Subcutaneous abdominal adipose tissue (tissue), 5 donors: ENCODE measurements around the gene PSG2.
"Not testable (repeated sequence)": the region's sequence is repeated elsewhere in the genome, so short reads cannot be mapped to it uniquely, and the experiment has no call there.

Experiments
- H3K27ac ChIP-seq: one replicate; pipeline ENCODE4 v1.7.0; 2013; ENCODE audit warnings: low read depth, mild to moderate bottlenecking, inconsistent platforms, low read length, moderate library complexity
- H3K27me3 ChIP-seq, 5 donors: one replicate each; pipeline ENCODE4 v1.7.0; 2013; ENCODE audit warnings: low read length in 5 of 5, inconsistent platforms in 1 of 5; ENCODE audit not compliant: control insufficient read depth in 5 of 5, insufficient read depth in 4 of 5
- H3K36me3 ChIP-seq, 5 donors: one replicate each; pipeline ENCODE4 v1.7.0; 2013; ENCODE audit warnings: low read length in 5 of 5; ENCODE audit not compliant: control insufficient read depth in 5 of 5, insufficient read depth in 5 of 5
- H3K4me1 ChIP-seq, 5 donors: one replicate each; pipeline ENCODE4 v1.7.0; 2013; ENCODE audit warnings: low read length in 5 of 5, mild to moderate bottlenecking in 3 of 5, moderate library complexity in 1 of 5; ENCODE audit not compliant: control insufficient read depth in 5 of 5, insufficient read depth in 5 of 5
- H3K4me3 ChIP-seq, 5 donors: one replicate each; pipeline ENCODE4 v1.7.0; 2013; ENCODE audit warnings: low read length in 5 of 5, low read depth in 1 of 5
- H3K9ac ChIP-seq, 5 donors: one replicate each; pipeline ENCODE4 v1.7.0; 2013; ENCODE audit warnings: low read length in 5 of 5, mild to moderate bottlenecking in 4 of 5, moderate library complexity in 3 of 5
- H3K9me3 ChIP-seq, 5 donors: one replicate each; pipeline ENCODE4 v1.7.0; 2013; ENCODE audit warnings: low read length in 5 of 5; ENCODE audit not compliant: control insufficient read depth in 5 of 5
- donor health status: healthy.
- donor health status: healthy.
- donor health status: healthy.
- donor health status: healthy.
- donor health status: healthy.

The PSG2 gene

GRCh38 chr19:43078311-43078710, 4.2 kb downstream of the PSG2 start:
- no peaks in the 10 kb centered on the region for H3K4me1 ChIP-seq
- no peak overlapping the region for H3K4me3 ChIP-seq
- H3K36me3 ChIP-seq, result no peaks in the 10 kb centered on the region
- no peaks in the 10 kb centered on the region for H3K9me3 ChIP-seq
- no peak overlapping the region for H3K9ac ChIP-seq
- H3K27ac ChIP-seq, result no peak overlapping the region
- H3K27me3 ChIP-seq, result no peaks in the 10 kb centered on the region

GRCh38 chr19:43077881-43078280, 4.6 kb downstream of the PSG2 start:
- not testable (repeated sequence) for H3K27me3 ChIP-seq, H3K4me3 ChIP-seq, H3K36me3 ChIP-seq, H3K9ac ChIP-seq, H3K9me3 ChIP-seq, H3K27ac ChIP-seq, H3K4me1 ChIP-seq

GRCh38 chr19:43062418-43062817, 20.1 kb downstream of the PSG2 start:
- not testable (repeated sequence) for H3K27ac ChIP-seq, H3K9me3 ChIP-seq, H3K4me1 ChIP-seq, H3K27me3 ChIP-seq, H3K9ac ChIP-seq, H3K36me3 ChIP-seq, H3K4me3 ChIP-seq

GRCh38 chr19:43061326-43061725, 21.2 kb downstream of the PSG2 start:
- not testable (repeated sequence) for H3K4me1 ChIP-seq, H3K9me3 ChIP-seq, H3K27me3 ChIP-seq, H3K27ac ChIP-seq, H3K9ac ChIP-seq, H3K4me3 ChIP-seq, H3K36me3 ChIP-seq

GRCh38 chr19:43060254-43060653, 22.2 kb downstream of the PSG2 start:
- not testable (repeated sequence) for H3K9ac ChIP-seq, H3K9me3 ChIP-seq, H3K36me3 ChIP-seq, H3K27ac ChIP-seq, H3K4me1 ChIP-seq, H3K27me3 ChIP-seq, H3K4me3 ChIP-seq

- H3K27ac ChIP-seq, H3K9ac ChIP-seq, H3K36me3 ChIP-seq, H3K27me3 ChIP-seq, H3K9me3 ChIP-seq, H3K4me1 ChIP-seq, H3K4me3 ChIP-seq: not testable (repeated sequence)
Measured at GRCh38 chr19:43059482-43059881, 23.0 kb downstream of the PSG2 start.

GRCh38 chr19:43058440-43058839, 24.1 kb downstream of the PSG2 start:
- H3K4me1 ChIP-seq, H3K4me3 ChIP-seq, H3K9me3 ChIP-seq, H3K27me3 ChIP-seq, H3K9ac ChIP-seq, H3K27ac ChIP-seq, H3K36me3 ChIP-seq: not testable (repeated sequence)

GRCh38 chr19:43047966-43048365, 34.5 kb downstream of the PSG2 start:
- H3K36me3 ChIP-seq, H3K9me3 ChIP-seq, H3K4me1 ChIP-seq, H3K27ac ChIP-seq, H3K4me3 ChIP-seq, H3K27me3 ChIP-seq, H3K9ac ChIP-seq: not testable (repeated sequence)

GRCh38 chr19:43046578-43046977, 35.9 kb downstream of the PSG2 start:
- H3K4me1 ChIP-seq, H3K36me3 ChIP-seq, H3K27me3 ChIP-seq, H3K9ac ChIP-seq, H3K27ac ChIP-seq, H3K4me3 ChIP-seq, H3K9me3 ChIP-seq: not testable (repeated sequence)

- not testable (repeated sequence) for H3K36me3 ChIP-seq, H3K4me3 ChIP-seq, H3K9me3 ChIP-seq, H3K27me3 ChIP-seq, H3K4me1 ChIP-seq, H3K27ac ChIP-seq, H3K9ac ChIP-seq
Measured at GRCh38 chr19:43043492-43044180, 38.9 kb downstream of the PSG2 start.

- not testable (repeated sequence) for H3K36me3 ChIP-seq, H3K27me3 ChIP-seq, H3K9me3 ChIP-seq, H3K4me1 ChIP-seq, H3K27ac ChIP-seq, H3K4me3 ChIP-seq, H3K9ac ChIP-seq
Measured at GRCh38 chr19:43031645-43032044, 50.9 kb downstream of the PSG2 start.
